C1 segment of cervical spinal cord (tissue), 14 donors: Measurements from ENCODE around the gene AARS1.
"Not testable (repeated sequence)": the region's sequence is repeated elsewhere in the genome, so short reads cannot be mapped to it uniquely, and the experiment has no call there.

Experiments
- DNase-seq, 14 donors: peaks; one replicate each; lab custom pipeline; 2025; lab: John Stamatoyannopoulos, UW

The AARS1 gene

DNA sequence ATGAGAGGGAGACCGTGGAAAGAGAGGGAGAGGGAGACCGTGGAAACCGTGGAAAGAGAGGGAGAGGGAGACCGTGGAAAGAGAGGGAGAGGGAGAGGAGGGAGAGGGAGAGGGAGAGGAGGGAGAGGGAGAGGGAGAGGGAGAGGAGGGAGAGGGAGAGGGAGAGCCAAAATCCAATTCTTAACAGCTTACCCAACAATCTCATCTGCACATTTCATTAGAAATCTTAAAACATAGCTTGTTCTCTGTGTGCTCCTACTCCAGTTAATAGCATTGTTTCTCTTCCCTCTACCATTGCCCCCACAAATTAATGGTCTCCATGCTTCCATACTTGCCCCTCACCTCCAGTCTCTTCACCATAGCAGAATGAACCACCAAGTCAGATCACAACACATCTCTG is 63.9 kb downstream of the AARS1 start:
- not testable (repeated sequence) for DNase-seq

DNA sequence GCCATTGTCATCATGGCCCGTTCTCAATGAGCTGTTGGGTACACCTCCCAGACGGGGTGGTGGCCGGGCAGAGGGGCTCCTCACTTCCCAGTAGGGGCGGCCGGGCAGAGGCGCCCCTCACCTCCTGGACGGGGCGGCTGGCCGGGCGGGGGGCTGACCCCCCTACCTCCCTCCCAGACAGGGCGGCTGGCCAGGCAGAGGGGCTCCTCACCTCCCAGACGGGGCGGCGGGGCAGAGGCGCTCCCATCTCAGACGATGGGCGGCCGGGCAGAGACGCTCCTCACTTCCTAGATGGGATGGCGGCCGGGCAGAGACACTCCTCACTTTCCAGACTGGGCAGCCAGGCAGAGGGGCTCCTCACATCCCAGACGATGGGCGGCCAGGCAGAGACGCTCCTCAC is 64.7 kb downstream of the AARS1 start:
- DNase-seq, result not testable (repeated sequence)

DNA sequence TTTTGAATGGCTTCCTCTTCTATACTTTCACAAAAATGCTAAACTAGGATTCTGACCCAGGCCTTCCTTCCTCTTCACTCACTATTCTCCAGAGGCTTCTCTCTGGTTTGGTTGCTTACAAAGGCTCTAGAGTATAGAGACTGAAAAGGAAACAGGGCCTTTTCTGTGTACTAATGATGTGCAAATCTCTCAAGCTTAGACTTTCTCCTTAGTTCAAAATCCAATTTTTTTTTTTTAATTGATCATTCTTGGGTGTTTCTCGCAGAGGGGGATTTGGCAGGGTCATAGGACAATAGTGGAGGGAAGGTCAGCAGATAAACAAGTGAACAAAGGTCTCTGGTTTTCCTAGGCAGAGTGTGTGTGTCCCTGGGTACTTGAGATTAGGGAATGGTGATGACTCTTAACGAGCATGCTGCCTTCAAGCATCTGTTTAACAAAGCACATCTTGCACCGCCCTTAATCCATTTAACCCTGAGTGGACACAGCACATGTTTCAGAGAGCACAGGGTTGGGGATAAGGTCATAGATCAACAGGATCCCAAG is 65.3 kb downstream of the AARS1 start:
- DNase-seq, result not testable (repeated sequence)

DNA sequence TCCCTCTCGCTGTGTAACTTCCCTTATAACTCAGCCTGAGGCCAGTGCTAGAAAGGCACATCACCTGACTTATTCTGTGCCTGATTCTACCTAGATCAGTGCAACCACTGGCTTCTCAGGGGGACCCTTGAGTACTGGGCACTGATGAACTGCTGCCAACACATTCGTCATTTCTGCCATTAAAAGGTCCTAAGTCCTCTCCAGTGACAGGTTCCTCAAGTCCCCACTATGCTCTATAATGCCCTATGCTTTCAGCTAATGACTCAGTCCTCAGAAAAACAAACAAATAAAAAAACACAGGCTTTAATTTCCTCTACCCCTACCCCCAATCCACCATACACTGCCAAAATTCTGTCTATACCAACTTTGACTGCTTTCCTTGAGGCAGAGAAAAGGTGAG is 66.1 kb downstream of the AARS1 start:
- DNase-seq, result not testable (repeated sequence)

DNA sequence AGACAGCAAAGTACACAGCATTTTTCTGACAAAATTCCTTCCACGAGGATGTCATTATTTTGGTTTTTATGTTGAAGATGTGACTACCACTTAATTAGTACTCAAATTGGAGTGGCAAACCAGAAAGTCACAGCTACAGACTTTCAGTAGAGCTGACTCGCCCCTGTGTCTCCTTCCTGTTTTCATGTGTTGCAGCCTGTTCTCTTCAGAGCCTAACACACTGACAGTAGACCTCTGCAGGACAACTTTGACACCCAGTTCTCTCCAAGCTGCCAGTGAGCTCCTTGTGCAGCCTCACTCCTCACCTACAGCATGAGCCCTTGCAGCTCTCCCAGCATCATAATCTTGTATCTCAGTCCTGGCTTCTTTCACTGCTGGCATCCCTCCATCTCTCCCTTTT is 66.7 kb downstream of the AARS1 start:
- DNase-seq, result not testable (repeated sequence)

DNA sequence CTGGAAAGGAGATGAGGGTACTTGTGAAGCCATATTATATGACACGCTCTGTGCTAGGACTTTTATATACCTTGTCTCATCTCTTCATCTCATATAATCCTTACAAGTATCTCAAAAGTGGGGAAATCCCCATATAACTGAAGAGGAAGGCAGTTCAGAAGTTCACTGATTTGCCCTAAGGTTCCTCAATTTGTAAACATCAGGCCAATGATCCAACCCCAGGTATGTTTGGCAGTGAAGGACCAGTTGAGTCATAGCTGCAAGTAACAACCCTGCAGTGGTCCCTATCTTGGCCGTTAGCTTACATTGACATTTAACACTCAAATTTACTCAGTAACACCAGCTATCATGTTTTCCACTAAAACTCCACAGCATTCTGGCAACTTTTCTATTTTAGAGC is 70.7 kb downstream of the AARS1 start:
- not testable (repeated sequence) for DNase-seq

DNA sequence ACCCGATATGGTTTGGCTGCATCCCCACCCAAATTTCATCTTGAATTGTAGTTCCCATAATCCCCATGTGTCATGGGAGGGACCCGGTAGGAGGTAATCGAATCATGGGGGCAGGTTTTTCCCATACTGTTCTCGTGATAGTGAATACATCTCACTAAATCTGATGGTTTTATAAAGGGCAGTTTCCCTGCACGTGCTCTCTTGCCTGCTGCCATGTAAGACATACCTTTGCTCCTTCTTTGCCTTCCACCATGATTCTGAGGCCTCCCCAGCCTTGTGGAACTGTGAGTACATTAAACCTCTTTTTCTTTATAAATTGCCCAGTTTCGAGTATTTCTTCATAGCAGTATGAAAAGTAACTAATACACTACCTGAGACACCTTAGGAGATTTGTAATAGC is 82.9 kb downstream of the AARS1 start:
- DNase-seq, result not testable (repeated sequence)

DNA sequence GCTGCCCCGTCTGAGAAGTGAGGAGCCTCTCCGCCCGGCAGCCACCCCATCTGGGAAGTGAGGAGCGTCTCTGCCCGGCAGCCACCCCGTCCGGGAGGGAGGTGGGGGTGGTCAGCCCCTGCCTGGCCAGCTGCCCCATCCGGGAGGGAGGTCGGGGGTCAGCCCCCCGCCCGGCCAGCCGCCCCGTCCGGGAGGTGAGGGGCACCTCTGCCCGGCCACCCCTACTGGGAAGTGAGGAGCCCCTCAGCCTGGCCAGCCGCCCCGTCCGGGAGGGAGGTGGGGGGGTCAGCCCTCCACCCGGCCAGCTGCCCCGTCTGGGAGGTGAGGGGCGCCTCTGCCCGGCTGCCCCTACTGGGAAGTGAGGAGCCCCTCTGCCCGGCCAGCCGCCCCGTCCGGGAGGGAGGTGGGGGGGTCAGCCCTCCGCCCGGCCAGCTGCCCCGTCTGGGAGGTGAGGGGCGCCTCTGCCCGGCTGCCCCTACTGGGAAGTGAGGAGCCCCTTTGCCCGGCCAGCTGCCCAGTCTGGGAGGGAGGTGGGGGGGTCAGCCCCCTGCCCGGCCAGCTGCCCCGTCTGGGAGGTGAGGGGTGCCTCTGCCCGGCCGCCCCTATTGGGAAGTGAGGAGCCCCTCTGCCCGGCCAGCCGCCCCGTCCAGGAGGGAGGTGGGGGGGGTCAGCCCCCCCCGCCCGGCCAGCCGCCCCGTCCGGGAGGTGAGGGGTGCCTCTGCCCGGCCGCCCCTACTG is 84.5 kb downstream of the AARS1 start:
- DNase-seq, result not testable (repeated sequence)

DNA sequence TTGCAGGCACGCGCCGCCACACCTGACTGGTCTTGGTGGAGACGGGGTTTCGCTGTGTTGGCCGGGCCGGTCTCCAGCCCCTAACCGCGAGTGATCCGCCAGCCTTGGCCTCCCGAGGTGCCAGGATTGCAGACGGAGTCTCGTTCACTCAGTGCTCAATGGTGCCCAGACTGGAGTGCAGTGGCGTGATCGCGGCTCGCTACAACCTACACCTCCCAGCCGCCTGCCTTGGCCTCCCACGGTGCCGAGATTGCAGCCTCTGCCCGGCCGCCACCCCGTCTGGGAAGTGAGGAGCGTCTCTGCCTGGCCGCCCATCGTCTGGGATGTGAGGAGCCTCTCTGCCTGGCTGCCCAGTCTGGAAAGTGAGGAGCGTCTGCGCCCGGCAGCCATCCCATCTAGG is 85.3 kb downstream of the AARS1 start:
- DNase-seq, result not testable (repeated sequence)

DNA sequence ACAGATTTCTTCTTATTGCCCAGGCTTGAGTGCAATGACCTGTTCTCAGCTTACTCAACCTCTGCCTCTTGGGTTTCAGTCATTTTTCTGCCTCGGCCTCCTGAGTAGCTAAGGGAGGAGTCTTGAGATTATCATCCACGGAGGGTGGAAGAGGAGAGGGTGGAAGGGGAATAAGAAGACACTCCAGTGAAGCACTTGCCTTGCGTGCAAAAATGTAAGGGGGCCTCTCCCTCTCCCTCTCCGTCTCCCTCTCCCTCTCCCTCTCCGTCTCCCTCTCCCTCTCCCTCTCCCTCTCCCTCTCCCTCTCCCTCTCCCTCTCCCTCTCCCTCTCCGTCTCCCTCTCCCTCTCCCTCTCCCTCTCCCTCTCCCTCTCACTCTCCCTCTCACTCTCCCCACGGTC is 85.8 kb downstream of the AARS1 start:
- not testable (repeated sequence) for DNase-seq
